GM21737 (cell line): ENCODE measurements around the gene KCNH8.
A peak's percentile ranks its signal among the peaks of the same experiment; 100 is the strongest.

Source experiments
- ATAC-seq: cut with Tn5 transposase; IDR thresholded peaks from one replicate; pipeline ENCODE4 v1.9.1; 2021; ENCODE audit warnings: mild to moderate bottlenecking, moderate library complexity; ENCODE audit not compliant: unreplicated experiment

Gene KCNH8

GRCh38 chr3:19467761-19468160 is 319.5 kb downstream of the KCNH8 start:
- no peak for ATAC-seq

GRCh38 chr3:19471138-19471537 is 322.8 kb downstream of the KCNH8 start:
- no peak for ATAC-seq

DNA sequence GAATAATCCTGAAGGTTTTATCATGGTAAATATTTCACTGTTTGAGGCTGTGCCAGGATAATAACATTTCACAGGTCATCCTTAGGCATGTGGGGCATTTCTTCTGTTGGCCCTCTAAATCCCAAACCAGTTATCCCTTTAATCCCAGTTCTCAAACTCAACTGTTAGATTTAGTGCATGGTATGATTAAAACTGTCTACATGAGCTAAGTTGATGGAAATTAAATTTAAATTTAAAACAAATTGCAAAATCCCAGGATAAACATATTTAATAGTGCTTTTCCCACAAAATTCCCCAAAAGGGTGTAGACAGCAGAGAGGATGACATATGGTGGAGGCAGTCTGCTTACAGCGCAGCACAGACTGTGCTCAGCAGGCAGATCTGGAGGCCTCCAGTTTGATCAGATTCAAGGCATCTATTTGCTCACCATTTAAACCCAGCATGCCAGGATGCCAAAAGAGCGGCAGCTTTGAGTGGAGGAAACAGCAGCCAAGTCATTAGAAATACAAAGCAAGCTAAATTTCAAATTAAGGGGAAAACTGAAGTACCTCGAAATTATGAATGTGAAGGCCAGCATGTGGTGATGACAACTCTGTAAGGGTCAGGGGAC is 325.8 kb downstream of the KCNH8 start:
- no peak for ATAC-seq

DNA sequence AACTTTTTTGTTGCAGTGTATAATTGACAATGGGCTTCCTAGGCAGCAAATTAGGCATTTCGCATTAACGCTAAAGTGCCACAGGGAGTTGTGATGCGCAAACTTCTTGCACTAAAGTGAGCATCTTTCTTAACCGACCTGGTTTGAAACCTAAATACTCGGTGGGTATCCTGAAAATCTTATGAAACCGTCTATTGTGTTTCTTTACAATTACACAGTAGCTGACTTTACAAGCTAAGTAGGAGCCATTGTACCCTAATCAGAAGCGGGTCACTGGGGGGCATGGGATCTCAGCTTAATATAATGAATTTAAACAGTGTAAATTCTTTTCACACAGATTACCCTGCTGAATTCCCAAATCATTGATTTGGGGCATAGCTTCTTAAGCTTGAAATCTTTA is 328.0 kb downstream of the KCNH8 start:
- ATAC-seq: no peak

DNA sequence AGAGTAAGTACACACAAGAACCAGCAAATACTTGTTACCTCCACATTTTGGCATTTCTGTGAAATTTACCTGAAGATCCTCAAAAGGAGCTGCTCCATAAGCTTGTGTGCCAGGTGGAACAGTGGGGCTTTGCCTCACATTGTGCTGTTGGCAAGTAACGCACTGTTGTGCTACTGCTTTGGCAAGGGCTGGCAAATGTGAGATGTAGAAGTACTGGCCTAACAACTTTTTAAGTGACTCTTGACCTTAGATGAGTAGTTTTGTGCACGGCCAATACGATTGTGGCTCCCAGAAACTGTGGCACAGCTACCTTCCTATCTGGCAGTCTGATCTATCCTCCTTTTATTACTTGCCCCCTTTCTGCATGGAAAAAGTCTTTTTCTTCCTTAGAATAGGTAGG is 337.0 kb downstream of the KCNH8 start:
- ATAC-seq: no peak

GRCh38 chr3:19487386-19487785 is 339.1 kb downstream of the KCNH8 start:
- no peak for ATAC-seq

DNA sequence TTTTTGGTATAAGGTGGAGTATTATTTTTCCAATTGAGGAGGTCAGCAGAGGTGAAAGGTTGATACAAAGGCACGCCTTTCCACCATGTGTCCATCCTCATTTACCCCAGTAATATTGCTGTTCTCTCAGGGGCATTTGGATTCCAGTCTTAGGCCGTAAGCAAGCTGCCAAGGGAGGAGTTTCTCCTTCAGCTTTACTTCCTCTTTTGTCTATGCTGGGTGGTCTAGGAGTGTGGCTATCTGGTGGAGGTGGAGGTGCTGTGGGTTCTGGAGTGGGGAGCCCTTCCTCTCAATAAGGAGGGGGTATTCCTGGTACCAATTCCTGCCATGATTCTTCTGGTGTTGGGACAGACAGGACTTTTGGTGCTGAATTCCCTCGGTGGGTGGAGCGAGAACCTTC is 340.6 kb downstream of the KCNH8 start:
- ATAC-seq: no peak

GRCh38 chr3:19489936-19490335 is 341.6 kb downstream of the KCNH8 start:
- ATAC-seq: no peak

GRCh38 chr3:19506171-19506570 is 357.9 kb downstream of the KCNH8 start:
- no peak for ATAC-seq

DNA sequence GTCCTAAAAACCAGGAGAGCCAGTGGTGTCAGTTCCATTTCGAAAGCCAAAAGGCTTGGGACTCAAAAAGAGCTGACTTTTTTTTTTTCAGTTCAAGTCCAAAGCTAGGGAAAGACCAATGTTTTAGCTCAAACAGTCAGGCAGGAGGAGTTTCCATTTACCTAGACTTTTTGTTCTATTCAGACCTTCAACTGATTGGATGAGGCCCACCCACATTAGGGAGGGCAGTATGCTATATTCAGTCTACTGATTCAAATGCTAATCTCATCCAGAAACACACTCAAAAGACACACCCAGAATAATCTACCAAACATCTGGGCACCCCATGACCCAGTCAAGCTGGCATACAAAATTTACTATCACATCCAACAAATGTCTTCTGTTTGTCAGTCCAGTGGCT is 374.0 kb downstream of the KCNH8 start:
- no peak for ATAC-seq

DNA sequence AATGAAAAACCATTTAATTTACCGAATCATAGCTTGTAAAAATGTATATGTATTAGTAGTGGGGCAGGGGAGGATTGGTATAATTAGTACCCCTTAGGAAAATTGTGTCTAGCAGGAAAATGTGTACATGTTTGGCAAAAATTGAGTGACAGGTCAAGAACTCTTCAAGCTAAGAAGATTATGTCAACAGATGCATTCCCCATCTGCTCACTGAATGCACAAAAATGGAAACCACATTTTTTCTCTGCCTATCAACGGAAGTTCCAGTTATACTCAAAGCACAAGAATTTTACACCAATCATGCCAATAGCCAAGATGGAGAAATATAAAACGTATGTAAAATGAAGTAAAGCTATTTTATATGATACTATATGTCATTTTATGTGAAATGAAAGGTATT is 377.8 kb downstream of the KCNH8 start:
- no peak for ATAC-seq

DNA sequence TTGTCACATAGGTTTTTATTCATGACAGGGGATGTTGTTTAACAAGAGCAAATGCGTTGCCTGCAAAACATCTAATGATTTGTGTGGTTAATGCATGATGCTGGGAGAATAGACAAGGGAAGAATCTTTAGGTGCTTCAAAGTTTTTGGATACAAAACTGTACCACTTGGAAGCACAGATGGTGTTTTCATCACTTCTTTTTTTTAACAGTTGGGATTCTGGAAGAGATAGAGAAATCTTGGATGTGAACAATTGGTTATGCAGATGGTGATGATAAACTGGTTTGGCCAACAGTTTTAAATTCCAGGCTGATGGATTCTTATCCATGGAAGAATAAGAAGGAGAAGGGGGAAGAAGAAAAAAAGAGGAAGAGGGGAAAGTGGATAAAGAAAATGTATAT is 379.4 kb downstream of the KCNH8 start:
- no peak for ATAC-seq

DNA sequence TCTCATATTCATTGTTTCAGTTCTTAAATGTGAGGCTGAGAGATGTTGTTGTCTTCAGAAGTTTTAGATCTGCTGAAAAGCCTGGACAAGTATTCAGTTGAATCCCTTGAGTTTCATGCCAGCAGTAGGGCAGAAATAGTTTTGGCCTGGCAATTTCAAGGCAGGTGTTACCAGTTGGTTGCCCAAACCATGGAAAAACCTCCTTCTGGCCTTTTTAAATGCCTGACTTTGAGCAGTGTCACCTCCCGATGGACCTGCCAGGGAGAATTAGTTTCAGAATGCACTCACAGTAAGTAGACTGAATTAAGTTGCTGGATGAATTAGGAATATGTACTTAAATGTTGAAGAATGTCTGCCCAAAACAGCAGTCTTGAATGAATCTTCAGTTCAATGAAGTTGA is 383.1 kb downstream of the KCNH8 start:
- ATAC-seq: no peak

GRCh38 chr3:19539518-19540392 is 391.4 kb downstream of the KCNH8 start:
- peak; percentile 55 for ATAC-seq

DNA sequence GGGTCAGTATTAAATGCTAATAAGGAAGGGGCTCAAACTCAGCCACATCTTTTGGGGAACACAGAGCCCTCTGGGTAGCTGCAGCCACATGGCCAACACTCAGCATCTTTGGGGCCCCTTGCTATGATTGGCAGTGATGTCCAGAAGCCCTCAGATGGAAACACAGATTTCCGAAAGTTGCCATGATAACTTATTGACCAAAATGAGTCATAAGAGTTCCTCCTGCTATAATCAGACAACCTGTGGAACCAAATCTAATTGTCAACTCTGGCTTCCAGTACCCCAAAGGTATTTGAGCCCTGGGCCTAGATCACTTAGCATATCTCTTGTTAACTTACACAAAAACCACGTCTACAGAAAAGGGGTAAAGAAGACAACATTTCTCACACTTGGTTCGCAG is 392.2 kb downstream of the KCNH8 start:
- peak; percentile 42 for ATAC-seq

DNA sequence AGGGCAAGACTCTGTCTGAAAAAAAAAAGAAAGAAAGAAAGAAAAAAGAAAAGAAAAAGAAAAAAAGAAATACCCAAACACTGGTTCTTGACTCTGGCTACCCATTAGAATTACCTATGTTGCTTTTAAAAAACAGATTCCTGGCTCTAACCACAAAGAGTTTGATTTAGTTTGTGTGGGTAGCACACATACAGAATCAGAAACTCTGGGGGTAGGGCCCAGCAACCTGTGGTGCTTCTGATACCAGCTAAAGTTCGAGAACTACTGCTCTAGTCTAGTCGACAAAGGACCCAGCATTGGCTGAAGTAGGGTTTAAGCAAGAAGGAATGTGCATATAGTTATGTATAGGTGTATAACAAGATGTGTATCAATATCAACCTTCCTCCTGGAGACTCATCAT is 393.0 kb downstream of the KCNH8 start:
- no peak for ATAC-seq

DNA sequence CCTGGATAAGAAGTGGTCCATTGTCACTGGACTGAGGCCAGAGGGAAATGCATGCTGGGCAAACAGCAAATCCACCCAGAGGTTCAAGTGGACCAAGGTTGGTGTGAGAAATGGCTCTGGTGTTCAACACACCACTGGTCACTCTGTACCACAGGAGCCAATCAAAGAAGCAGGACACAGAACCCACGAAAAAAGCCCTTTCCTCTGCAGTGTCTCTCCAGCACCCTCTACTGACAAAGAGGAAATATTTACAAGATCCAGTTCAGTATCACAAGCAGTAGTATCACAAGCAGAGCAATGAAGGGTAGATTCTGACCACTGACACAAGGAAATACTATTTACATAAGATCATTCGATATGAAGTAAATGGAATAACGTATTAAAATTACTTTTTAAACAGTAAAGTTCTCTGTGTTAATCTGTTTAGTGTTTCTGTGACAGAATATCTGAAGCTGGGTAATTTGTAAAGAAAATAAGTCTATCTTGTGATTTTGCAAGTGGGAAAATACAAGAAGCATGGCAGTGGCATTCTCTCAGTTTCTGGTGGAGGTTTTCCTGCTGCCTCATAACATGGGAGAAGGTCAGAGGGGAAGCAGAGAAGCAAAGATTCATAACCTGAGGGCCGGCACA is 395.0 kb downstream of the KCNH8 start:
- peak; percentile 53 for ATAC-seq

- no peak for ATAC-seq
These were observed 399.6 kb downstream of the KCNH8 start for GRCh38 chr3:19547665-19548464.

- ATAC-seq: peak; percentile 91
These were observed 411.6 kb downstream of the KCNH8 start for GRCh38 chr3:19559724-19560442.

DNA sequence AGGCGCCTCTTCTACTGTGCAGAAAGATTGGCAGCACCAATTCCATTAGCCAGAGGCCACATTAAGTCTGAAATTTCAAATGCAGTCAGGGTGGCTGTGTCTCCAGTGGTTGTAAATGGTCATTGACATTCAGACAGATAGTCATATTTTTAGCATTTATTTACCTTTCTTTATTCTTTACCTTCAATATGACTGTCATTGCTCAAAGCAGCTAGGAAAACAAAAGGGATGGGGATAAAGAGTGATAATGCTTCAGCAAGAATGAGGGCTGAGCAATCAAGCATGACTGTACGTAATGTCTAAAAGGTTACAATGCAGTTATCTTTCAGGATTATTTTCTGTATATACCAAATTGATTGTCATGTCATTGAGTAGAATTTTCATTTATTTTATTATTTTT is 425.3 kb downstream of the KCNH8 start:
- no peak for ATAC-seq

DNA sequence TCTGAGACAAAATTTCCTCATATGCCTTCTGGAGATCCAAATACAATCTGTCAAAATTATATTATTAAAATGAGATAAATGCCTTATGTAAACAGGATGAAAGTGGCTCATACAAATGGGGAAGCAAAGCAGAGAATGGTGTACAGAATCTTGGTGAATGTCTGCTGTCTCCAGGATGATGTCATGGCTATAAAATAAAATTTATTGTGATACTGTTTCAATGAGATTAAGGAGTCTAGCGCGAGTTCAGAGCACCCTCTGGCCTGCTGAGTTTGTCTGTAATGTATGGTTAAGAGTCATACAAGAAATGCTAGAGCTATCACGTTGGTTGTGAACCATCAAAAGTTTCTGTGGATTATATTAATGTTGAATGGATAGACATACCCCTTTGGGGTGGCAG is 426.0 kb downstream of the KCNH8 start:
- ATAC-seq: no peak
